ENCODE results near the gene FBXO46.
A peak's percentile ranks its signal among the peaks of the same experiment; 100 is the strongest.
"Not testable (repeated sequence)": the region's sequence is repeated elsewhere in the genome, so short reads cannot be mapped to it uniquely, and the experiment has no call there.

Gene FBXO46

DNA sequence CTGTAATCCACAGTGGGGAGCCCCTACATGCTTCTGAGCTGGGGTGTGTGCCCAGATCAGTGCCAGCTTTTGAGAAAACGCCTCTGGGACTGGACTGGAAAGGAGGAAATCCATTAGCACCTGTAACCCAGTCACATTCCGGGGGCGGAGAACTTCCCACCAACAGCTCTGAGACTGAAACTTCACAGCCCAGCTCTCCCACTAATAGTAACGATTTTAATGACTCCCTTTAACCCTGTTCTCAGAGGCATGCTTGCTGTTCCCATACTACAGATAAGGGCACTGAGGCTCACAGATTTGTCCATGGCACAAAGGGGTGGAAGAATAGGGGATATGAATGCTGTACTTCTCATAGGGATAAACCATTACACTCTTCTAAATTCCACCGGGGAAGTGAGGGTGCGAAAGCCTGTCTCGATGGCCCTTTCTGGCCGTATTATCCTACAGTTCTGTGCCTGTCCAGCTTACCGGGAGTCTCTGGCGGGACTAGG lies 851 bp downstream of the FBXO46 start:
- DNase-seq (ENCODE audit: low read depth in 3 of 3), result peak in 1 of 3 experiments; percentile 7

DNA sequence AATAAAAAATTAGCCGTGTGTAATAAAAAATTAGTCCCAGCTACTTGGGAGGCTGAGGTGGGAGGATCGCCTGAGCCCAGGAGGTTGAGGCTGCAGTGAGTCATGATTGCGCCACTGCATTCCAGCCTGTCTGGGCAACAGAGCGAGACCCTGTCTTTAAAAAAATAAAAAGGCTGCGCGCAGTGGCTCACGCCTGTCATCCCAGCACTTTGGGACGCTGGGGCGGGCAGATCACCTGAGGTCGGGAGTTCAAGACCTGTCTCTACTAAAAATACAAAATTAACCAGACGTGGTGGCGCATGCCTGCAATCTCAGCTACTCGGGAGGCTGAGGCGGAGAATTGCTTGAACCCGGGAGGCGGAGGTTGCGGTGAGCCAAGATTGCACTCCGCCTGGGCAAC lies 2.0 kb downstream of the FBXO46 start:
- DNase-seq (ENCODE audit: low read depth in 3 of 3), result not testable (repeated sequence)

DNA sequence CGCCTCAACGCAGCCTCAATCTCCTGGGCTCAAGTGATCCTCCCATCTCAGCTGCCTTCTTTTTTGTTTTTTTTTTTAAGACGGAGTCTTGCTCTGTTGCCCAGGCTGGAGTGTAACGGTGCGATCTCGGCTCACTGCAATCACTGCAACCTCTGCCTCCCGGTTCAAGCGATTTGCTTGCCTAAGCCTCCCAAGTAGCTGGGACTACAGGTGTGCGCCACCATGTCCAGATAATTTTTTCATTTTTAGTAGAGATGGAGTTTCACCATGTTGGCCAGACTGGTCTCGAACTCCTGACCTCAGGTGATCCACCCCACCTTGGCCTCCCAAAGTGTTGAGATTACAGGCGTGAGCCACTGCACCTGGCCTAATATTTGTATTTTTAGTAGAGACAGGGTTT lies 10.6 kb downstream of the FBXO46 start:
- DNase-seq (ENCODE audit: low read depth in 3 of 3), result not testable (repeated sequence)

DNA sequence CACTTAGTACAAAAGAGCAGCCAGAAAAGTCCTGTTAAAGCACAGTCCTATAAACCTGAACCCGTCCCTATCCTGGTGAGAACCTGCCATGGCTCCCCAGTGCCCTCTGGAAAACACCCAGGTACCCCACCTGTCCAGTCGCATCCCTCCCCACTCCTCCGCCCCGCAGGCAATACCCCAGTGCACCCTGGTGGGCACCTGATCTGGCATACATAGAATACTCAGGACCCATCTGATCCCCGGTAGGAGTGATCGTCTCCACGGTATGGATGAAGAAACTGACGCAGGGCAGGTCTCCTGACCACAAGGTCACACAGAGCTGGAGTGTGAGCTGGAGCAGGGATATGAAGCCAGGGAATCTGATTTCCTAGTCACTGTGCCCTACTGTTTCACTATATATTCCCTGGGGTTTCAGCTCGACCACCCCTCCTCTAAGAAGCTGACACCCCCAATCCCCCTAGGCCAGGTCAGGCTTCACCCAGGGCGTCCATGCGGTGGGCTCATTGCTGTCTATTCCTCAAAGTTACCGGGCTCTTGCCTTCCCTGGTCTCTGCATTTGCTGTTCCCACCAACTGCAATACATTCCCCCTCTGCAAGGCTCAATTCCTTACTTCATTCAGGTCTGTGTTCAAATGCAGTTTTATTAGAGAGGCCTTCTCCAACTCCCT lies 12.6 kb downstream of the FBXO46 start:
- no peak for DNase-seq (ENCODE audit: low read depth in 3 of 3)

- DNase-seq (ENCODE audit: low read depth in 3 of 3), result peak; percentile 91 to 96 (median 95)
Observed at GRCh38 chr19:45717131-45717982, 13.3 kb downstream of the FBXO46 start.

DNA sequence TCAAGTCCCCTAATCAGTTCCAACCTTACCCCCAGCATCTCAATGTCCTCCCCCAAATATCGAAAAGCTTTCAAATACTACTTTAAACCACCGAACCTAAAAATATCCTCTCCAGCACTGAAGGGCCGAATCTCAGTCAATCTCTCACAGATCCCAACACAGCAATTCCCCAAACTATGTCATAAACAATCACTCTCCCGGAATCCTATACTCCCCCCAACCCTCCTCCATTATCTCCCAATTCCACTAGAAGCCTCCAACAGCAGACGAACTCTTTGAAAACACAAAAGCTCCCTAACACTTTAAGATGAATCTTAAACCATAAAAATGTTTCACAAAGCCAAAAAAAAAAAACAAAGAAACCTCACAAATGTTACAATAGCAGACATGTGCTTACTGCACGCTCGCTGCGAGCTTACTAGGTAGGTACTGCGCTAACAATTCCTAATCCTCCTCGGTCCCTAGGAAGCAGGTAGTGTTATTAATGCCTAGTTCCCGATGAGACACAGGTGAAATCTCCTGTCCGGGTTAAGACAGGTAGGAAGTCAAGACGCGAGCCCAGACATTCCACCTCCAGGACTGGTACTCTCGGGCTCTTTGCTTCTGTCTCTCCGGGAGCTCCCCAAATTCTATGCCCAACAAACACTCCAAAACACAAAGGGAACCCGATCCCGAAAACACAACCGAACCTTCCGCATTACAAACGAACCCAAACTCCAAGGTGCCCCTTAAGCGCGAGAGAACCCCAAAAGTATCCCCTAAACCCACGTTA lies 14.2 kb downstream of the FBXO46 start:
- DNase-seq (ENCODE audit: low read depth in 3 of 3), result no peak

DNA sequence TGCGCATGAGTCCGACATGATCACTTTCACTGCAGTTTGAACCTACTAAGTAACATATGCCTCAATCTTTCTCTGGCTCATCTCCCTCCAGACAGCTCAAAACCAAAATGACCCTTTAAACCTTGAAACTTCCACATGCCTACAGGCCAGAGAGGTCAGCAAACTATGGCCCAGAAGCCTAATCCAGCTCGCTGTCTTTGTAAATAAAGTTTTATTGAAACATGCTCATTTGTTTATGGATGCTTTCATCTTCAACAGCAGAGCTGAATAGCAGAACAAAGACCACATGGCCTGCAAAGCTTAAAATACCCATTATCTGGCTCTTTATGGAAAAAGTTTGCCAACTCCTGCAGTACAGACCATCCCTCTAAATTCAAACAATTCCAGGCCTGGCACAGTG lies 15.6 kb downstream of the FBXO46 start:
- no peak for DNase-seq (ENCODE audit: low read depth in 3 of 3)

DNA sequence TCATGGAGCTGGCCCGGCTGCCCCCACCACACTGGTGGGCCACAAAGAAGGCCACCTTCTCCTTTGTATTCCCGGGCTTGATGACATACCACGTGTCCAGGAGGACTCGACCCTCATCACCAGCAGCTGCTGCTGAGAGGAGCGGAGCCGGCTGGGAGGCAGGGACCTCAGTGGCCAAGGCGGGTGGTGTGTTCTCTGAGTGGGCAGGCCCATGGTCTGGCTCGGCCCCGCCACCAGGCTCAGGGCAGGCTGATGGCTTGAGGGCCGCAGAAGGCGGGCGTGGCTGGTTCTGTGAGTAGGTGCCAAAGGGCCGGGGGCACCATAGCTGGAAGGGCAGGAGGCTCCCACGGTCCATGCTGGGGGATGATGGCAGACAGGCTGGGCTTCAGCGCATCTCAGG lies 17.6 kb downstream of the FBXO46 start:
- no peak for DNase-seq (ENCODE audit: low read depth in 3 of 3)

DNA sequence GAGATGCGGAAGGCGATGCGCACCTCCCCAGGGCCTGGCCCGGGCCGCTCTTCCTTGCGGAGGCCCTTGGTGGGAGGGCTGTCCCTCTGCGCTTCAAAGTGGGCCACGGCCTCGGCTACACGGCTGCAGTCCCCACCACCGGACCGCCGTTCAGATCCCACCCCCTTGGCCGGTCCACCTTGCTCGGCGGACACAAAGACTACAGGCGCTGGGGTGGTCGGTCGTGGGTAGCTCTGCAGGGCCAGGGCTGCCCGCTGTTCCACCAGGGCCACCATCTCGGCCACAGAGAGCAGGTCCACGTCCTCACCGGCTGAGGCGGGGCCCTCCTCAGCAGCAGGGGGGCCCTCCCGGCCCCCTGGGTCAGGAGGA lies 18.0 kb downstream of the FBXO46 start:
- no peak for DNase-seq (ENCODE audit: low read depth in 3 of 3)

- DNase-seq (ENCODE audit: low read depth in 3 of 3), result no peak
Observed at GRCh38 chr19:45711851-45712698, 18.6 kb downstream of the FBXO46 start.

DNA sequence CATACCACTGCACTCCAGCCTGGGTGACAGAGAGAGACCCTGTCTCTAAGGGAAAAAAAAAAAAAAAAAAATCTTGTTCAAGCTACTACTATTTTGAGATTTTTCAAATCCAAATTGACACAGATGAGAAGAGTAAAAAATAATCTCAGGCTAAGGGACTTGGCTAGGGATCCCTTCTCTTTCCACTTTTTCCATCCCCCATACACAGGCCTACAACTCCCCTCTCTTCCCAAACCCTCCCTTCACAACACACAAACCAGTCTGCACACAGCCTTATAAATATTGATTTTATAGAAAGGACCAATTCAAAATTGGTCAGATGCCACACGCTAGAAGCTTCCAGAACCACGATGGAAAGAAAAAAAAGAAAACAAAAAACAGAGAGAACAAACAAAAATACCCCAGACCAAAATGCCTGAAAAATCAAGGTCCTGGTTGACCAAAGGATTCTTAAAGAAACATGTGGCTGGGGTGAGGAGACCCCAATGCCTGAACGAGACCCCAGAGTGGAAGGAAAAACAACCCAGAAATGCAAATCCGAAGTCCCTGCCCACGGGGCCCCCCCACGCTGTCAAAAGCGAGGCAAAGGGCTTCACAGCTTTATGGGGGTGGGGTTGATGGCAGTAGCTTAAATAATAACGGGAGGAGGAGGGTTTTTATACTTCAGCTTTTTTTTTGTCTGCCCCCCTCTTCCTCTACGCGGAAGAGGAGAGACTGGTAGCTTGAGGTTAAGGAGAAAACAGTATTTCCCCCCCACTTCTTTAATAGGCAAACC lies 20.2 kb downstream of the FBXO46 start:
- no peak for DNase-seq (ENCODE audit: low read depth in 3 of 3)

DNA sequence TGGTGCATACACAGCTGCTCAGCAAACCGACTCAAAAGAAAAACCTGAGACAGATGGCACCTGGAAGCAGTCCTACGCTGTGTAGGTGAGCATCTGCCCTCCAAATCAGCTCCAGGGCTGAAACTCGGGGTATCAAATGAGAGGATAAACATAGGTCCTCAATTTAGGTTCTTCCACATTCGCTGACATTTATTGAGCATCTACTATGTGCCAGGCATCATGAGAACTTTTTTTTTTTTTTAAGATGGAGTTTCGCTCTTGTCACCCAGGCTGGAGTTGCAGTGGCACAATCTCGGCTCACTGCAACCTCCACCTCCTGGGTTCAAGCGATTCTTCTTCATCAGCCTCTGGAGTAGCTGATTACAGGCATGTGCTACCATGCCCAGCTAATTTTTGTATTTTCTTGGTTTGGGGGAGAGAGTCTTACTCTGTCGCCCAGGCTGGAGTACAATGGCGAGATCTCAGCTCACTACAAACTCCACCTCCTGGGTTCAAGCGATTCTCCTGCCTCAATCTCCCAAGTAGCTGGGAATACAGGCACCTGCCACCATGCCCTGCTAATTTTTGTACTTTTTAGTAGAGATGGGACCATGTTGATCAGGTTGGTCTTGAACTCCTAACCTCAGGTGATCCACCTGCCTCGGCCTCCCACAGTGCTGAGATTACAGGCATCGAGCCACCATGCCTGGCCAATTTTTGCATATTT lies 24.8 kb downstream of the FBXO46 start:
- DNase-seq (ENCODE audit: low read depth in 3 of 3), result no peak

DNA sequence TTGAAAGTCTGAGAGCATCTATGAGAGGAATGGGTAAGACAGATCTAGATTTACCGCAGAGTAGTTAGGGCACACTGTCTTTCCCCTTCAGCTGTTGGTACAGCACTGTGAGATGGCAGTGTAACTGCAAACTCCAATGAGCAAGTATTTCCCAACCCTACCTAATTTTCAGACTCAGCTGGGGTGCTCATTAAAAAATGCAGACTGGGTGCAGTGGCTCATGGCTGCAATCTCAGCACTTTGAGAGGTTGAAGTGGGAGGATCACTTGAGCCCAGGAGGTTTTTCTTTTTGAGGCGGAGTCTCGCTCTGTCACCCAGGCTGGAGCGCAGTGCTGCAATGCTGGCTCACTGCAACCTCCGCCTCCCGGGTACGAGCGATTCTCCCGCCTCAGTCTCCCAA lies 25.6 kb downstream of the FBXO46 start:
- no peak for DNase-seq (ENCODE audit: low read depth in 3 of 3)

DNA sequence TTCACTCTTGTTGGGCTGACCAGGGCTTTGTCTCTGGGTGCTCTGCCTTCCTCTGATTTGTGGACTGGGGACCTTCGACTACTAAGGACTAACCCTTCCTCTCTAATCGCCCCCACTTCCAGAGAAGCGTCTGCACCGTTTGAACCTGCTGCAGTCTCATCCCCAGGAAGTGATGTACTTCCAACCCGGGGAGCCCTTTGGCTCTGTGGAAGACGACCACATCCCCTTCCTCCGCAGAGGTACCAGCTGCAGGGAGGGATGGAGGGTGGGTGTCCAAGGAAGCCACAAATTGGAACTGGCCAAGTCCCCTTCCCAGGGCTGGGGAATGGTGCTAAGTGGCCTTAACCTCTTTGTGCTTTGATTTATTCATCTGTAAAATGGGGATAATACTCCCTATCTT lies 29.0 kb downstream of the FBXO46 start:
- DNase-seq (ENCODE audit: low read depth in 3 of 3), result no peak

DNA sequence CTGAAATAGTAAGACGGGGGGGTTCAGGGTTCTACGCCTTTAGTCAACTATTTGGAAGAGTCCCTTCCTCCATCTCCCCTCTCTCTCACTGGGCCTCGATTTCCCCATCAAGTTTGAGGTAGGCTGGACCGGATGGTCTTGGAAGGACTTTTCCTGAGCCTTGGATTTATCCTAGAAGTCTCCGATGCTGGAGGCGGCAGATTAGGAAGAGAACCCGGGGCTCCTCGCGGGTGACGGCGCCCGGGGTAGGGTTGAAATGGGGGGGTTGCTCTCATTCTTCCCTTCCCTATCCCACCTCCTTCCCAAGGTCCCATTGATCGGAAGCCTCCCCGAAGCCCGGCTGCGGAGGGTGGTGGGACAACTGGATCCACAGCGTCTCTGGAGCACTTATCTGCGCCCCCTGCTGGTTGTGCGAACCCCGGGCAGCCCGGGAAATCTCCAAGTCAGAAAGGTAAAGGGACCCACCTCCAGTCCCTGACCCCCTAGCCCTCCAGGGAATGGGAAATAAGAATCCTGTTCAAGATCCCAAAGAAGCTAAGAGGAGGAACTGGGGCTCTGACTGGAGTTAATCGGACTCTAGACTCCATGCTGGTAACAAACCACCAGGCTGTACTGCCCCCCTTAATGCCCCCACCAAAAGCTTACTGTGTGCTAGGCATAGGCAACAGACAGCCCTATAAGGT lies 37.4 kb downstream of the FBXO46 start:
- DNase-seq (ENCODE audit: low read depth in 3 of 3), result peak; percentile 59 to 66 (median 63)

DNA sequence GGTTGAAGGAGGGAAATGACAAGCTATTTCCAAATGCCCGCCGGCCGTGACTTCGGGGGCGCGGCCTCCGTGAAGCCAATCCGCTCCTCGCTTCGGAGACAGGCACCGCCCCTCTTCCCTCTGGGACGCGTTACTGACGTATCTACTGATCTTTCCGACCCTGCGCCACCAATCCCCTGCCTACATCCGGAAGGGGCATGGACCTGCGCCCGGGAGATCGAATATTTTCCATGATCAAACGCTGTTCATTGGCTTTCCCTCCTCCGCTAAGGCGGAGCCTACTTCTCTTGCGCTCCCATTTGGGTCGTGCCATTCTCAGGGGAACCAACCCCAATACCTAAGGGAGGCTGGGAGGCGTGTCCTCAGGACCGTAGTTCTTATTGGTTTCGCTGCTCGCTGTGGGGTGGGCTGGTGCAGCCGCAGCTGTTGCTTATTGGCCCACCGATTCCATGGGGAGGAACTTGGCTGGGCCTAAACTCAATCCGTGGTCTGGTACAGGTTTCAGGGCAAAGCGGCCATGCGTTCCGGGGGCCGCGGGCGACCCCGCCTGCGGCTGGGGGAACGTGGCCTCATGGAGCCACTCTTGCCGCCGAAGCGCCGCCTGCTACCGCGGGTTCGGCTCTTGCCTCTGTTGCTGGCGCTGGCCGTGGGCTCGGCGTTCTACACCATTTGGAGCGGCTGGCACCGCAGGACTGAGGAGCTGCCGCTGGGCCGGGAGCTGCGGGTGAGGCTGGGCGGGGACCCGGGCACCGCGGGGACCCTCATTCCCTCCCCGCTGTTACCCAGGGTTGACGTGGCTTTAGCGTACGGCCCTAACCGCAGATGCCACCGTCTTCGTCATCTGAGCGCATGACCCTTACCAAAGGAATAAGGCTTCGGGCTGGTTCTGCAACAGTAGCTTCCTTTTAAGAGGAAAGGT lies 38.2 kb downstream of the FBXO46 start, which contains the start of gene QPCTL:
Gene QPCTL, plus strand, starts transcription at position 480 of the 919 bp plus-strand sequence. Its CDS starts 38 bp downstream, at position 518.
- DNase-seq (ENCODE audit: low read depth in 3 of 3), result peak; percentile 83 to 93 (median 93)

DNA sequence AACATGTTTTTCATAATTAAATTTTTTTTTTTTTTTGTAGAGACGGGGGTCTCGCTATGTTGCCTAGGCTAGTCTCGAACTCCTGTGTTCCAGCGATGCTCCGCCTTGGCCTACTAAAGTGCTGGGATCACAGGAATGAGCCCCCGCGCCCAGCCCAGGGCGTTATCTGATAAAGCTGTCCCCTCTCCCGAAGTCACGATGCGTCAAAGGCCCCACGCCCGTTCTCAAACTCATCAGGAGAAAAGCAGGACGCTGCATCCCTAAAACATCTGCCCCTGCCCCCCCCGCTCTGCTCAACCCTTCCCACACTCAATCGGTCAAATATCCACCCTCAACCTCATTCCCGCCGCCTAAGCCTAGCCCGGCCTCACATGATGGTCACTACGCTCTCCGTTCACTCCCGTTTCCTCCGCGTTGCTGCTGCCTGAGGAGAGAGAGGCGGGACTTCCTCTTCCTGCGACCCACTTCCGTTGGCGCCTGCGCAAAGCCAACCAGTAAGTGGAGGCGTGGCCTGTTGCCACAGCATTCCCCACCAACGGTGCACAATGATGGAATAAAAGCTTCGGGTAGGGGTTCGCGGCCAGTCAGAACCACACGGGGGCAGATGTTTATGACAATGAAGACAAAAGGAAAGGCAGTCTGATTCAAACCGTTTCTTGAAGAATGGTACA lies 39.0 kb downstream of the FBXO46 start, which contains the start of gene SNRPD2:
Gene SNRPD2, minus strand, starts transcription at position 438 of the 671 bp plus-strand sequence. Its CDS starts 65 bp downstream, at position 373.
- peak; percentile 77 to 87 (median 86) for DNase-seq (ENCODE audit: low read depth in 3 of 3)
